ENCODE measurements around the gene KDM2B. TPM values are rescaled to one million over a fixed set of nuclear protein-coding genes. Genes with fewer than 3 reads are reported as not detected.

The KDM2B gene
- total RNA-seq, 2 donors from 2014 or later: 43.4 to 47.7 TPM

DNA sequence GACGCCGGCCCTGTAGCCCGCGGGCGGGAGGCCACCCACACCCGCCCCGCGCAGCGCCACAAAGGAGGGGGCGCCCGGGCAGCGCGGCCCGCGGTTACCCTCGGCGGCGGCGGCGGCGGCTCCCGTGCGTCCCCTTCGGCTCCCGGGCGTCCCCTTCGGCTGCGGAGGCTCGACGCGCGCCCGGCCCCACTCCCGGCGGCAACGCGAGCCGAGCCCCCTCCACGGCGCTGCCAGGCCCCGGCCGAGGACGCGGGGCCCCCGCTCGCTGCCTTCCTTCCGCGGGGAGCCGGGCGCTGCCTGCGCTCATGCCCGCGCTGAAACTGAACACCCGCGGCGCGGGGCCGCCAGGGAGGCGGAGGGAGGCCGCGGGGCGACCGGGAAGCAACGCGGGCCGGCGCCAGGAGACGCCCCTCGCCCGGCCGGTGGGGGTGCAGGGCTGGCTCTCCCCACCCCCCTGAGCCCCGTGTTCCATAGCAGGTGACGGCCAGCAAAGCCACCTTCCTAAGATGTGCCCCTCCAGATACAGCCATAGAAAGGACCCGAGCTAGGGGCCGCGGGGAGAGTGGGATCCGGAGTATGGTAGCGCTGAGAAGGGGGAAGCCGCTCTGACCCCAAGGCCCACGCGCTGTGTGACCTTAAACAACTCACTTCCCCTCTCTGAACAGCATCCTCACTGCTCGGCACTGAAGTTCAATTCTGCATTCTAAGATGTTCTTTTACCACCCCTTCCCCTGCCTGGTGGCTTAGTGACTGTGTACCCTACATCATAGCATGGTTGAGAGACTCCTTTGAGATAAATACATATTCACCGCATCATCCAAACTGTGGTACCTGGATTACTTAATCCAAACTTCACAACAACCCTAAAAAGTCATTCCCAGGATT lies 42.8 kb downstream of the KDM2B start:
- Mint-ChIP-seq H3K36me3 (ENCODE audit: insufficient read depth in 2 of 2) (no peaks in the 10 kb centered on the region), H3K4me3 (peak overlapping the region; percentile 77 to 93), H3K4me1 (ENCODE audit: low read depth) (peaks cover 54% of the 10 kb centered on the region), H3K27ac (peak overlapping the region; percentile 87), H3K27me3 (ENCODE audit: low read depth) (no peaks in the 10 kb centered on the region), H3K9me3 (no peaks in the 10 kb centered on the region)
- ATAC-seq (replicated peaks in 1 of 2): peak; percentile 32 to 34
- peak; percentile 40 to 55 for DNase-seq

DNA sequence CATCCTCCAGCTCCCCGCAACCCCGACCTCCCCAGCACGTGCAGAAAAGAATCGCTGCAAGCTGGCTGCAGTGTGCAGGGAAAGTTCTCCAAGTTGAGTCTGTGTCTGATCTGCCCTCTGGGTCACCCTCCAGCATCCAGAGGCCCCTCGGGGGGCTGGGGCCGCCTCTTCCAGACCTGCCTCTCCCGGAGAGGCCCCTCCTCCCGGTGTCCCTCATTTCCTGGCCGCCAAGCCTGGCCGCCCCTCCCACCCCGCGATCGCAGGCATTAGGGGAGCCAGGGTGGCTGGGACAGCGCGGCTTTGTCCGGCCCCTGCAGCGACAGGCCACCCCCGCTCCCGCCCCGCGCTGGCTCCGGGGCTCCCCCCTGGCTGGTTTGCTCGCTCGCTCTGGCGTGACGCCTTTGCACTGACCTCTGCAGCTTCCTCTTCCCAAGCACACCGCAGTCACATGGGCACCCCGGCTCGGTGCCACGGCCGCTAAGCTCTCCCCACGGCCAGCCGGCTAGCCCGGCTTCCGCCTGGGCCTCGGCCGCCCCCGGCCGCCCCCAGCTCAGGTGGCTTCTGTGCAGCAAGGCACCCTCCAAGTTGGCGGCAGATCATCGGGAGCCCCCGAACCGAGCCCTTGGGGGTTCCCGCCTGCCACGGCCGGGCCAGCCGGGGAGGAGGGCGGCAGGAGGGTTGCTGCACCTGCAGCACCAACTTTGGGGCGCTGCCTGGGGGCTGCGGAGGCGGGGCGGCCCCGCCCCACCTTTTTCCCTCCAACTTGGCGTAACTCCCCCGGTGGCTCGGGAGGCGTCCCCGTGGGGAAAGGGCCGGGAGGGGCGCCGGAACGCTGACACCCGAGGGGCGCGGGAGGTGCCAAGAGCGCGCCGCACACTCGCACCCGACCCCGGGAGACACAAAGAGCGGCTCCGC lies 43.7 kb downstream of the KDM2B start:
- no peaks in the 10 kb centered on the region for H3K27me3 Mint-ChIP-seq (ENCODE audit: low read depth)
- H3K9me3 Mint-ChIP-seq: no peaks in the 10 kb centered on the region
- H3K27ac Mint-ChIP-seq: no peak overlapping the region
- peak; percentile 58 to 72 for ATAC-seq (replicated peaks in 1 of 2)
- H3K4me3 Mint-ChIP-seq: peak overlapping the region; percentile 72 to 77
- peak; percentile 64 to 77 for DNase-seq
- H3K36me3 Mint-ChIP-seq (ENCODE audit: insufficient read depth in 2 of 2): no peaks in the 10 kb centered on the region
- H3K4me1 Mint-ChIP-seq (ENCODE audit: low read depth): peaks cover 55% of the 10 kb centered on the region

DNA sequence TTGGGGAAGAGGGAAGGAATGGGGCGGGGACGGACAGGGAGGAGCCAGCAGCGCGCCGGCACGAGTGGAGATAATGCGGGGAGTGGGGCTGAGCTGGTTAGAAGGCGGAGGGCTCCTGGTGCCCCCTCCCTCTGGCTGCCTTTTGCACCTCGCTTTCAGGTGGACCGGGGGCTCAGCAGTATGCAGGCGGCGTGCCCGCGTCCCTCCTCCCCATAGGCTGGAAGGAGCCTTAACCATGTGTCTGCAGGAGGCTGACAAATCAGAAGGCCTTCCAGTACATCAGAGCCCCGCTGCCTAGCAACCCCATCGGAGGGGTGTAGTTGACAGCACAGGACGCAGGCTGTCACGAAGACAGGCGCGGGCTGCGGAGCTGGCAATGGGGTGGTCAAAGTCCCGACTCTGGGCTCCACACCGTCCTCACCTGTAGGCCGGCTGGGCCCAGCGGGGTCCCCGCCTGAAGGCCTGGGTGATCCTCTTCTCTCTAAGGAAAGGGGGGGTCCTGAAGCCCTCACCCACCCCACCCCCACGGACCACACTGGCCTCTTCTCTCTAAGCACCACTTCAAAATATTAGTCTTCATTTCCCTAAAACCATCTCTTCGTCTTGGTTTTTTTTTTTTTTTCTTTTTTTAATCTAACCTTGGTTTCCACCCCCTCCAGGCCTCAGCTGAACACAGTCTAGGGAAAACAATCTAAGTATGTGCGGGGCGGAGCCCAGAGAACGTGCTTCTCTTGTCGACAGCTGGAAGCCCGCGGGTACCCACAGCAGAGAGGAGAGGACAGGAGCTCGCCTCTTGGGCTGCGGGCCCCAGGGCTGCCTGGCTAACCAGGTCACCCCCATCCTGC lies 44.5 kb downstream of the KDM2B start:
- Mint-ChIP-seq H3K9me3 (no peaks in the 10 kb centered on the region), H3K4me1 (ENCODE audit: low read depth) (peaks cover 56% of the 10 kb centered on the region), H3K4me3 (peak overlapping the region; percentile 72 to 77), H3K36me3 (ENCODE audit: insufficient read depth in 2 of 2) (peaks cover 0 to 3% of the 10 kb centered on the region in 2 donors), H3K27me3 (ENCODE audit: low read depth) (no peaks in the 10 kb centered on the region), H3K27ac (peak overlapping the region; percentile 10)
- ATAC-seq (replicated peaks in 1 of 2): peak; percentile 41 to 52
- DNase-seq: peak; percentile 56 to 66

DNA sequence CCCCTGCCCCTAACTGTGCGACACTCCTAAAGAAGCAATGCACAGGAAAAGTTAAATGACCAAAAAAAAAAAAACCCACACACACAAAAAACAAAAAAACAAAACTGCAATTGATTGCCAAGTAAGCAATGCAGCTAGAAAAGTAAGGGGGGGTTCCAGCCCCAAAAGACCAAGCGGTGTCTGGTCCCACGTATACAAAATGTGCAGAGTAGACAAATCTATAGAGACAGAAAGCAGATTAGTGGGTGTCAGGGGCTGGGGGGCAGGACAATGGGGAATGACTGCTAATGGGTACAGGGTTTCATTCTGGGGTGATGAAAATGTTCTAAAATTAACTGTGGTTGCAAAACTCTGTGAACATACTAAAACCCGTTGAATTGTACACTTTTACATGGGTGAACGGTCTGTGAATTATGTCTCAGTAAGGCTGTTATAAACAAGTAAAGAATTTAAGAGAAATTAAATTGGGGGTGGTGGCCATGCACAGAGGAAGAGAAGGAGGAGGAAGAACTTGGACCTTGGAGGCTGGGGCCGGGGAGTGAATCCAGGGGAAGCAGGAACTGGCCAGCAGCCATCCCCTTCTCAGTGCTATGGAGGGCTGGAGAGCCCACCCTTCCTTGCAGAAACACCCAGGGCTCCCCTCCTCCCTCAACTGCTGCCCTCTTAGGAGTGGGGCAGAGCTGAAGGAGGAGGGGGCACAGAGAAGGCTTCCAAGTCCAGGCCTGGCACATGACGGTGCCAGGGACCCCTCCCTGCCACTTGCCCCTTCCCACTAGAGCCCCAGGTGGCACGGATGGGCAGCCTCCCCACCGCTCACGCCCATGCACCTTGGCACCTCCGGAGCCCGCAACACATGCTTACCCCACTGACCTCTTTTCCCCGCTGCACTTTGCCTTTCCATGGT lies 45.4 kb downstream of the KDM2B start:
- DNase-seq (no peak), ATAC-seq (replicated peaks in 1 of 2) (no peak)
- H3K4me3 Mint-ChIP-seq: peak overlapping the region; percentile 72 to 86
- H3K27ac Mint-ChIP-seq: peak overlapping the region; percentile 89
- H3K9me3 Mint-ChIP-seq: no peaks in the 10 kb centered on the region
- peaks cover 64% of the 10 kb centered on the region for H3K4me1 Mint-ChIP-seq (ENCODE audit: low read depth)
- peaks cover 0 to 3% of the 10 kb centered on the region in 2 donors for H3K36me3 Mint-ChIP-seq (ENCODE audit: insufficient read depth in 2 of 2)
- no peaks in the 10 kb centered on the region for H3K27me3 Mint-ChIP-seq (ENCODE audit: low read depth)

DNA sequence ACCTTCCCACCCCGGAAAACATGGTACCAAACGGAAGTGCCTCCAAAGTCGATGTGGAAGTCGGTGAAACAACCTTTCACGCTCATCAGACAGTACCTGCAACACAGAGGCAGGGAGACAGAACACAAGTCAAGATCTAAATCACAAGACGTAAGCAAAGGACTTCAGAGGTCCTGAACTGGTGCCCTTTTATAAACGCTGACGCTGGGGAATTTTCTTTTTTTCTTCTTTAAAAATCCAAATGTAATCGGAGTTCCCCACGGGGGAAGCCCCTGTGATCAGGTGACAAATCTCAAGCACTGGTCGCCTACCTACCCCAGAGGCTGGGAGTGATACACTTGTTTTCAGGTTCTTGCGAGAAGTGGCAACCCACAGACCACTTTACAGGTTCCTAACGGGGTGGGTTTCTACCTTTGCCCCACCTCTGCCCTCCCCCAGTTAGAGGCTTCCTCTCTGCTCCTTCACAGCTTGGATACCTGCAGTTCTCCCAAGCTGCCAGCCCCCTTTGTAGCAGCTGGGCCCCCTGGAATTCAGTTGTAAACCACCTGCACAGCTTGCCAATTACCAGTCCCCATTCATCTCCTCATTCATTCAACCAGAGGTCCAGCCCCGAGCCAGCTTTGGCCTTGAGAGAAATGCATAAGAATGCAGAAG lies 46.2 kb downstream of the KDM2B start:
- Mint-ChIP-seq H3K9me3 (no peaks in the 10 kb centered on the region), H3K27ac (peak overlapping the region; percentile 89), H3K36me3 (ENCODE audit: insufficient read depth in 2 of 2) (peaks cover 0 to 3% of the 10 kb centered on the region in 2 donors), H3K4me3 (peak overlapping the region; percentile 72 to 86), H3K27me3 (ENCODE audit: low read depth) (no peaks in the 10 kb centered on the region), H3K4me1 (ENCODE audit: low read depth) (peaks cover 66% of the 10 kb centered on the region)
- peak; percentile 47 to 59 for ATAC-seq (replicated peaks in 1 of 2)
- DNase-seq: peak; percentile 69 to 72

DNA sequence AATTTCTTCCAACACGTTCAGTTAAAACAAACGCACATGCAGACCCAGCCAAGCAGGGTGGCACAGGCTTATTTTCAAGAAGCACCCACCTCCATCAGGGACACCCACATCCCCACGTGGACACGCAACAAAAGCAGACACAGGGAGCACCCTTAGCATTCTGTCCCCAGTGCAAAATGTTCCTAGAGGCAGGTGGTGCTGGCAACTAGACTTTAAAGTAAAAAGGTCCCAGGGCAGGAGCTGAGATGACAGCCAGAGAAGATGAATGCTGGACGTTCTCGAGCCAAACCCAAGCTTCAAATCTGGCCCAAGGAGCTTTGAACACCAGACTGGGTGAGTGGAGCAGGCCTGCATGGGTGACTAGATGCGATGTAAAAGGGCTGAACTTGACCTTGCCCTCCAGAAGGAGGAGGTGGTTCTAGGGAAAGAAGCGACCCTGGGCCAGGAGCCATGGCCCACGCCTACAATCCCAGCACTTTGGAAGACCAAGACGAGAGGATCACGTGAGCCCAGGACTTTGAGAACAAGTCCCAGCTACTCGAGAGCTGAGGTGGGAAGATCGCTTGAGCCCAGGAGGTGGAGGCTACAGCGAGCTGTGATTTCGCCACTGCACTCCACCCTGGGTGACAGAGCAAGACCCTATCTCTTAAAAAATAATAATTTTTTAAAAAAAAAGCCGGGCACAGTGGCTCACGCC lies 47.3 kb downstream of the KDM2B start:
- ATAC-seq (replicated peaks in 1 of 2): no peak
- peaks cover 60% of the 10 kb centered on the region for H3K4me1 Mint-ChIP-seq (ENCODE audit: low read depth)
- peak overlapping the region; percentile 62 for H3K4me3 Mint-ChIP-seq
- peak overlapping the region; percentile 40 for H3K27ac Mint-ChIP-seq
- H3K36me3 Mint-ChIP-seq (ENCODE audit: insufficient read depth in 2 of 2): peaks cover 0 to 3% of the 10 kb centered on the region in 2 donors
- DNase-seq: no peak
- H3K9me3 Mint-ChIP-seq: no peaks in the 10 kb centered on the region
- H3K27me3 Mint-ChIP-seq (ENCODE audit: low read depth): no peaks in the 10 kb centered on the region

DNA sequence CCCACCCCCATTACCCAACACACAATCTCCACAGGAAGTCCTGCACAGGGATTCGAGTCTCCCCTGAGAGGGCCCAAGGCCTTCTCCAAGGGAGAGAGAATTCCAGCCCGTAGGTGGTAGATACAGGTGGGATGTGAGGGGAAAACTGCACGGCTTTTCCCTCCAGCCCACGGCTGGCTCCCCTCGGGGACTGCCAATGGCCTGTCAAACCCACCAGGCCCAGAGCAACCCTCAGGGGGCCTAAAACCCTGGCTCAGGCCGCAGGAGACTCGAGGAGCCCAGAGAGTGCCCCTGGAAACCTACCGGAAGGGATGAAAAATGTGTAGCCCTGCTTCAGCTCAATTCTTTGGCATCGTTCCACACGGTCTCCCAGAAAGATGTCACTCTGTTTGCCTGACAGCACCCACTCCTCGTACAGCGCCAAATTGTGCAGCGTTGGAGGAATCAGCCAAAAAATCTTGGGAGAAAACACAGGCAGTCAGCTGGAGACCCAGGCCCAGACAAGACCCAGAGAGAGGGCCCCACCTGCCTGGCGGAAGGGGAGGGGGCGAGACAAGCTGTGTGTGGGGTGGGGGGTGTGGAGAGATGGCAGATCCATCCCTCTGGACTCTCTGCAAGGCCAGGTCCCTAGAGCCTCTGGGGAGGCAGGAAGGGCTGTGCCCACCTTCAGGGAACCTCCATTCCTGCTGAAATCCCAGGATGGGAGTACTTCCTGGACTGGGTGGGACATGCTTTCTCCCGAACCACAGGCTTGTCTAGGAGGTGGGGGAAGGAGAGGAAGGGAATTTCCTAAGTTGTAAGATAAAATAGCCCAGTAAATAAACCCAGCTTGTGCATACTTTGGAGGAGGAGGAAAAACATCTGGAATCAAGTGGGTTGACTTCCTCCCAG lies 48.1 kb downstream of the KDM2B start:
- Mint-ChIP-seq H3K9me3 (no peaks in the 10 kb centered on the region), H3K27ac (no peak overlapping the region), H3K4me1 (ENCODE audit: low read depth) (peaks cover 56% of the 10 kb centered on the region), H3K27me3 (ENCODE audit: low read depth) (no peaks in the 10 kb centered on the region), H3K4me3 (peak overlapping the region; percentile 62), H3K36me3 (ENCODE audit: insufficient read depth in 2 of 2) (peaks cover 0 to 3% of the 10 kb centered on the region in 2 donors)
- DNase-seq (no peak), ATAC-seq (replicated peaks in 1 of 2) (no peak)

DNA sequence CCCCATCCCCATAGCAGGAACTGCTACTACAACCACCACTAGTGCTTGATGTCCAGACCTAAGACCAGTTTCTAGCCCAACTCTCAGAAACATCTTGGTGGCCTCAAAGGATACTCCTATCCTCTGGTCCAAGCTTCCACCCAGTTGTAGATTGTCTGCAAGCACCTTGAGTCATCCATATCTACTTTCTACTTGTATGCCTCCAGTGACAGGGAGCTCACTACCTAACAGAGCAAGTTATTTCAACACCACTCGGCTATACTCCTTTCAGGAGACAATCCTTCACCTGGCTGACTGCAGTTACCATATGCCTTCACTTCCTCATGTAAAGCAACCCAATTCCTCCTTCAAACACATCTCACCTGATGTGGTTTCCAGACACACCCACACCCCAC lies 49.5 kb downstream of the KDM2B start:
- Mint-ChIP-seq H3K27ac (peak overlapping the region; percentile 87), H3K27me3 (ENCODE audit: low read depth) (no peaks in the 10 kb centered on the region), H3K4me3 (peak overlapping the region; percentile 27 to 53), H3K36me3 (ENCODE audit: insufficient read depth in 2 of 2) (peaks cover 0 to 3% of the 10 kb centered on the region in 2 donors), H3K9me3 (no peaks in the 10 kb centered on the region), H3K4me1 (ENCODE audit: low read depth) (peaks cover 49% of the 10 kb centered on the region)
- DNase-seq (no peak), ATAC-seq (replicated peaks in 1 of 2) (no peak)

DNA sequence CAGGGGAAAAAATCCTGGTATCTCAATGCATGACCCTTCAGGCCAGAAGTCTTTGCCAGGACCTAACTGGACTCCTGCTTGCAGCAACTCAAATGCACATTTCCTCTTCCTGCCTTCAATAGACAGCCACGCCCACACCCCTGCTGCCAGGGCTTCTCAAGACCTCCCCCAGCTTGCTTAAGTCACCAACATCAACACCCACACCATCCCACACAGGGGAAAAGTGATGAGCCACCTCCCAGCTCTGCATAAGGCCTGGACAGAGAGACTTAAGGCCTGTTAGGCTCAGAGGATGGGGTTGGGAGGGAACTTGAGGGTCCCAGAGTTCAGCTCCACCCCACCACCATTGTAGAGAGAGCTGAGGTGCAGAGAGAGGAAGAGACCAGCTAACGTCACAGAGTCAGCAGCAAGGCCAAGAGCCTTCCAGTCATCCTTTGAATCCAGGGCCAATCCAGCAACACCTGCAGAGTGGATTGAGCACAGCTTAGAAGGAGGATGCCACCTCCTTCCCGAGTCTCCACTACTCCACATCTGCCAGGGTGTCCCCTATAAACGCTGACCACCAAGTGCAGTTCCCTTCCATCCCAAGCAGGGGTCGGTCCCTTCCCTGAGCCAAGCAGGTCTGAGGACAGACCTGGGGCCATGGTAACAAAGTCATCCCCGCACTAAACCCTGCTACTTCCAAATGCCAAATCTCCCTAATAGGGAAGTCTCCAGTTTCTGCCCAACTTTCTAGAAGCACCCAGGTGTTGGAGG lies 50.0 kb downstream of the KDM2B start:
- H3K9me3 Mint-ChIP-seq: no peaks in the 10 kb centered on the region
- H3K4me1 Mint-ChIP-seq (ENCODE audit: low read depth): peaks cover 43% of the 10 kb centered on the region
- H3K27me3 Mint-ChIP-seq (ENCODE audit: low read depth): no peaks in the 10 kb centered on the region
- peak overlapping the region; percentile 87 for H3K27ac Mint-ChIP-seq
- ATAC-seq (replicated peaks in 1 of 2) (peak; percentile 72 to 81), DNase-seq (peak; percentile 76 to 78)
- peak overlapping the region; percentile 27 to 53 for H3K4me3 Mint-ChIP-seq
- H3K36me3 Mint-ChIP-seq (ENCODE audit: insufficient read depth in 2 of 2): peaks cover 0 to 3% of the 10 kb centered on the region in 2 donors

DNA sequence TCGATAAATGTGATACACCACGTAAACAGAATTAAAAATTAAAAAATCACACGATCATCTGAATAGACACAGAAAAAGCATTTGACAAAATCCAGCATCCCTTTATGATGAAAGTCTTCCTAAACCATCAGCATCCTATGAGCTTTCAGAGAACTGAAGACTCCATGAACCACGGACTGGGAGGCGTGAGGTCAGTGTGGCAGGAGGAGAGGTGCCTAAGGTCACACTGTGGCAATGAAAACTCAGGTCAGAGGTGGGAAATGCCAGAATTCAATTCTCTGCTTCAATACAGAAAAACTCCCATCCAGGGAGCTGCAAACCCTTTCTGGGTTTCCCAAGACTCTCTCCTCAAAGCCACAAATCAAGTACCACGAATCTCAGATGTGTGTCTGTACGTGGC lies 51.6 kb downstream of the KDM2B start:
- H3K4me1 Mint-ChIP-seq (ENCODE audit: low read depth): peaks cover 27% of the 10 kb centered on the region
- no peak for ATAC-seq (replicated peaks in 1 of 2)
- H3K27ac Mint-ChIP-seq: peak overlapping the region; percentile 56
- no peak overlapping the region for H3K4me3 Mint-ChIP-seq
- no peaks in the 10 kb centered on the region for H3K27me3 Mint-ChIP-seq (ENCODE audit: low read depth)
- H3K36me3 Mint-ChIP-seq (ENCODE audit: insufficient read depth in 2 of 2): peaks cover 0 to 3% of the 10 kb centered on the region in 2 donors
- H3K9me3 Mint-ChIP-seq: no peaks in the 10 kb centered on the region
- no peak for DNase-seq

All from activated T-cell treated with anti-CD3 and anti-CD28 coated beads, Interleukin-2, amount 50 U/mL, for 72 hours (primary cell).